HG02884 (cell line): Measurements from ENCODE around the gene ITGB3.
"Not testable (repeated sequence)": the region's sequence is repeated elsewhere in the genome, so short reads cannot be mapped to it uniquely, and the experiment has no call there.

Experiments used
- ATAC-seq: cut with Tn5 transposase; IDR thresholded peaks from one replicate; pipeline ENCODE4 v1.9.1; 2021; ENCODE audit warnings: mild to moderate bottlenecking, moderate library complexity; ENCODE audit not compliant: unreplicated experiment

Gene ITGB3

DNA sequence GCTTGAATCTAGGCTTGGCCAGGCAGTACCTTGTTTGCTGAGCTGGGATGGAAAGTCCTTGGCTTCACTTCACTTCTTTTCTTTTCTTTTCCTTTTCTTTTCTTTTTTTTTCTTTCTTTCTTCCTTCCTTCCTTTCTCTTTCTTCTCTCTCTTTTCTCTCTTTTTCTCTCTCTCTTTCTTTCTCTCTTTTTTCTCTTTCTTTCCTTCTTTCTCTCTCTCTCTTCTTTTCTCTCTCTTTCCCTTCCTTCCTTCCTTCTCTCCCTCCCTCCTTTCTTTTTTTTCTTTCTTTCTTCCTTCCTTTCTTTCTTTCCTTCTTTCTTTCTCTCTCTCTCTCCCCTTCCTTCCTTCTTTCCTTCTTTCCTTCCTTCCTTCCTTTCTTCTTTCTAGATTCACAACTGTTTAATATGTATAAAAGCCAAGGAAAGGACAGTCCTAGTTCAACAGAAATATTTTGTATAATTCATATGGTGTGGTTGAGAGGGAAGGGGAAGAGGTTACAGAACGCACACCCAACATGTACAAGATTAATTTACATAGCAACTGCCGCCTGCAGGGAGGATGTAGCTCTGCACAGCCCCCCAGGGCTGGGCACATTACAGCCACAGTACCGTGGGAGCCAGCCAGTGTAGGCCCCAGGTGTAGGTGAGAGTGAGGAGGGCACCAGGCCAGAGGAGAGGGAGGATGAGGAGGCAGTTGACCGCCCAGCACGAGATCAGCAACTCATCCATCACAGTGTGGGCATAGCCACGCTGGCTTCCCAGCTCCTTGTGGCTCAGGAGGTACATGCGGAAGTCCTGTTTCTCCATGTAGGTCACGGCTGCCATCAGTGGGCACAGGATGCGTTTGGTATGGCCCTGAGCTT lies 9.7 kb upstream of the ITGB3 start:
- ATAC-seq: no peak

- no peak for ATAC-seq
These were observed 8.9 kb upstream of the ITGB3 start for GRCh38 chr17:47244697-47245096.

DNA sequence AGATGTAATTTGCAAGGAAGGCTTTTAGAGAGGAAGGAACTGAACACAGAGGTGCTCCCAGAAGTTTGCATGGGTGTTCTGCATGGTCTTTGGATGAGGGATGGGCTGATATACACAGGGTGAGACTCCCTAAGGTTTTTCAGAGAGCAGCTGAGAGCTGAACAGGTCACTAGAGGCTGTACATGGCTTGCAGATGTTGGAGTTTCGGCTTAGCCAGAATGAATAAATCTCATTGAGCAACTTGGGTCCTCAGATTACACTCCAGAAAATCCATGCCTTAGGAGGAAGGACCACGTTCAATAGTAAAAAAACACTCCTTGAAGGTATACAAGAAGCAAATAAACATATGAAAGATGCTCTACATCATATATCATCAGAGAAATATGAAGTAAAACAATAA lies 7.5 kb upstream of the ITGB3 start:
- ATAC-seq: no peak

DNA sequence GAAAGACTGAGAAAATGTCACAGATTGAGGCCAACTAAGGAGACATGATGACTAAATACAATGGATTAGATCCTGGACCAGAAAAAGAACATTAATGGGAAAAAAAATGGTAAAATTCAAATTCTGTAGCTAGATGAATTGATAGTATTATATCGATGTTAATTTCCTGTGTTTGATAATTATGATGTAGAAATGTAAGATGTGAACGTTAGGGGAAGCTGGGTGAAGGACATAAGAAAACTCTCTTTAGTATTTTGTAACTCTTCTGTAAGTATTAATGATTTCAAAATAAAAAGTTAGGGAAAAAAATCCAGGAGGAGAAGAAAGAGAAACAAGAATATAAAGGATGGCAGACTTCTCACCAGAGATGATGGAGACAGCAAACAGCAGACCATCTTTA lies 2.8 kb upstream of the ITGB3 start:
- no peak for ATAC-seq

DNA sequence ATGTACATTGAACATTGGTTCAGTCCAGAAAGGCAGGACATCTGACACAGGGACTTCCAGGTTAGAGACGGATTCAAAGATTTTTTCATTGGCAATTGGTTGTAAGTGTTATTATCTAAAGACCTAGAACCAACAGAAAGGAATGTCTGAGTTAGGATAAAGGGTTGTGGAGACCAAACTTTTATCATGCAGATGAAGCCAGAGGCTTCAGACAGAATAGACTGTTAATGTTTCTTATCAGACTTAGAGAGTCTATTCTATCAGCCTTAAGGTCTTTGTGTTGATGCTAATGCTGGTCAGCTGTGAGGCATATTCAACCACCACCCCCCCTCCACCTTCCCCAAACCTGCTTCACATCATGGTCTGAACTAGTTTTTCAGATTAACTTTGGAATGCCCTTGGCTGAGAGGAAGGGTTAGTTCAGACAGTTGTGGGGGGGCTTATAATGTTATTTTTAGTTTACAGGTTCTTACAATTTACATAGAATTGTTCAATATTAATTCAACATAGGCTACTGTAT lies 2.1 kb upstream of the ITGB3 start:
- no peak for ATAC-seq

GRCh38 chr17:47252209-47252608 lies 1.4 kb upstream of the ITGB3 start:
- ATAC-seq: no peak

- no peak for ATAC-seq
These were observed 688 bp upstream of the ITGB3 start for GRCh38 chr17:47252766-47253512.

GRCh38 chr17:47254403-47254943 lies 846 bp downstream of the ITGB3 start:
- ATAC-seq: no peak

GRCh38 chr17:47257651-47258339 lies 4.2 kb downstream of the ITGB3 start:
- no peak for ATAC-seq

DNA sequence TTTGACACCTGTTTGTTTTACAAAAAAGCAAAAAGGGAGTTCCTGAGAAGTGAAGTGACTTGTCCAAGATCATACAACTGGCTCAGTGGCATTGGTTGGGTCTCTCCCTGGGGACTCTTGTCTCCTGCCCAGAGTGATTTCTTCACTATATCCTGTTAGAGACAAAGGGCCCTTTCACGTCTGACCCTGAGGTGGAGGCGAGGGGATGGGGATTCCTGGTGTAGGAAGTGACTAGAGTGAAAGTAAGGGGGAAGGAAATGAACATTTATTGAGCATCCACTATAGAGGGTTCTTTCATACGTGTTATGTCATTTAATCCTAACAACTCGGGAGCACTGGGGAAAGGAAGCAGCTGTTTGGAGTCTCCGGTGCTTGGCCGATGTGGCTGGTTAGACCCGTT lies 9.0 kb downstream of the ITGB3 start:
- ATAC-seq: no peak

DNA sequence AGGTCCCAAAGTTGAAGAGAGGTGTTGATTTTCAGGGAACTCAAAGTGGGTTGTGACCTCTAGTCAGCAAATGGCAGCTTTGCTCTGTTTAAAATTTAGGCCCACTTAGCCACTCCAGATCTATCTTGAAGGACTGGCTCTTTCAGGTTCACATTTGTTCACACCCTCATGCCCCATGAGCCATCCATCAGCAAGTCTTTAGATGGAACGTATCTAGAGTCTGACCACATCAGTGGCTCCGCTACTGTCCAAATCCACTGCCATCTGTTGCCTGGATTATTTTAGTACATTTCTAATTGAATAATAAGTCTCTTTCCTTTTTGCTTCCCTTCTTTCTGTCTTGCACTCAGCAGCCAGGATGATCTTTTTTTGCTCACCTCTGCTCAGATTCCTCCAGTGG lies 10.5 kb downstream of the ITGB3 start:
- no peak for ATAC-seq

- no peak for ATAC-seq
These were observed 12.4 kb downstream of the ITGB3 start for GRCh38 chr17:47265983-47266541.

DNA sequence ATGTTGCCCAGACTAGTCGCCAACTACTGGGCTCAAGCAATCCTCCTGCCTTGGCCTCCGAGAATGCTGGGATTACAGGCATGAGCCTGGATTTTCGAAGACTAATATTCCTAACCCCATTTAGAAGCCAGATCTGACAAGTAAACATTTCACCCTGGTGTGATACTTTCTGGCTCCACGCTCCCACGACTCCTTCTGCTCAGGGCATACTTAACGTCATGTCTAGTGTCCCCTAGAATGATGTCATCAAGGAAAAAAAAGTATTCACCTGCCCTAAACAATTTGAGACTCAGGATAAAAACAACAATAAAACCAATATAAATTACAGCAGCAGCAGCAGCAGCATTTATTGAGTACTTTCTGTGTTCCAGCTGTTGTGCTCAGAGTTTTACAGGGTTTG lies 13.2 kb downstream of the ITGB3 start:
- ATAC-seq: no peak

DNA sequence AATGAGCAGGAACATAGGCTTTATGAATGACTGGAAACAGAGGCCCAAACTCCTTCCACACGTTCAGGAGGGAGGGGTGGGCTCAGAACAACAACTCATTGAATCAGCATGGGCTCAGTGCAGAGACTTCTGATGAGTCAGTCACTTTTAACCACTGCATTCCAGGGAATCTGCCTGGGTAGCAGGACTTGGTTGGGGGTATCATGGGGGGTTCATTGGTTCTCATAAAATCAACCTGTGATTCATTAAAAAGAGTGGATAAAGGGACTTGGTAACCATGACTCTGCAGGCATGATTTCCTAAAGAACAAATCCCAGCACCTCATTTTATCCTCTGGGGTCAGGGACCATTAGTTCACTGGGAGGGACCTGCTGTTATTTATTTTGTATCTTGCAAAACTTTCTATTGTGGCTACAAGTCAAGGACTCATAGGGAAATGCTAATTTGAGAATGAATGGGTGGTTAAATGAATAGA lies 13.8 kb downstream of the ITGB3 start:
- ATAC-seq: no peak

- not testable (repeated sequence) for ATAC-seq
These were observed 15.3 kb downstream of the ITGB3 start for GRCh38 chr17:47268964-47269363.

GRCh38 chr17:47269561-47270280 lies 16.1 kb downstream of the ITGB3 start:
- not testable (repeated sequence) for ATAC-seq

GRCh38 chr17:47270946-47271705 lies 17.5 kb downstream of the ITGB3 start:
- ATAC-seq: no peak

DNA sequence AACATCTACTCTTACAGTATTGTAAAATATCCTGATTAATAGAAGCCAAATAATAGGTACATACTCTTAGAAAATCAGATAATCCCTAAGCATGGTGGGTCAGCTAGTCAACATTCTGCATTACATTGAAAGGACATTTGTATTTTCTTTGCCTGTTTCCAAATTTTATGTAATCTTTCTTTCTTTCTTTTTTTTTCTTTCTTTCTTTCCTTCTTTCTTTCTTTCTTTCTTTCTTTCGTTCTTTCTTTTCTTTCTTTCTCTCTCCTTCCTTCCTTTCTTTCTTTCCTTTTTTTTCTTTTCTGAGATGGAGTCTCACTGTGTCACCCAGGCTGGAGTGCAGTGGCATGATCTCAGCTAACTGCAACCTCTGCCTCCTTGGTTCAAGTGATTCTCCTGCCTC lies 18.9 kb downstream of the ITGB3 start:
- ATAC-seq: no peak

DNA sequence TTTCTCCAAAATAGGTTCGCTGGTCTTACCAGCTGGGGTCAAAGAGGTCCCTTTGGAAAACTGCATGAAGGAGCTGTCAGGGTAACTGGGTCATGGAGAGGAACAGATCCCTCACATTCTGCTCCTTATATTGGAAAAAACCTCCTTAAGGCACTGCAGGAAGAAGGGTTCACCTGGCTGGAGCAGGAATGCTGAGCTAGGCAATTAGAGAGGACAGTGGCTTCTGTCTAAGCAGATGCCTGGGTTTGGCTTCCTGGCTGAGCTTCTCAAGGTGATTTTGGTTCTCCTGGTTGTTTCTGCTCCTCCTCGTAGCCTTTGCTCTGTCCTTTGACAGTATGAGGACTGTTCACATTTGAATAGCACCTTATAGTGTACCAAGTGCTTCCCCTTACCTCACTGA lies 19.6 kb downstream of the ITGB3 start:
- no peak for ATAC-seq
